ENCODE results near the gene PAMR1.

PAMR1 gene

GRCh38 chr11:35500744-35501143, 24.7 kb downstream of the PAMR1 start:
- no peak for DNase-seq (ENCODE audit: low spot score)

- no peak for DNase-seq (ENCODE audit: low spot score)
Measured at GRCh38 chr11:35496416-35496815, 29.0 kb downstream of the PAMR1 start.

GRCh38 chr11:35494957-35495490, 30.4 kb downstream of the PAMR1 start:
- DNase-seq (ENCODE audit: low spot score) = no peak

- DNase-seq (ENCODE audit: low spot score) = no peak
Measured at GRCh38 chr11:35491231-35491871, 34.1 kb downstream of the PAMR1 start.

- DNase-seq (ENCODE audit: low spot score) = no peak
Measured at GRCh38 chr11:35488117-35488516, 37.3 kb downstream of the PAMR1 start.

- no peak for DNase-seq (ENCODE audit: low spot score)
Measured at GRCh38 chr11:35487532-35488078, 37.8 kb downstream of the PAMR1 start.

GRCh38 chr11:35486934-35487333, 38.5 kb downstream of the PAMR1 start:
- DNase-seq (ENCODE audit: low spot score) = no peak

- no peak for DNase-seq (ENCODE audit: low spot score)
Measured at GRCh38 chr11:35486446-35486845, 39.0 kb downstream of the PAMR1 start.

GRCh38 chr11:35485656-35486322, 39.6 kb downstream of the PAMR1 start:
- peak; percentile 71 for DNase-seq (ENCODE audit: low spot score)

GRCh38 chr11:35484435-35484834, 41.0 kb downstream of the PAMR1 start:
- DNase-seq (ENCODE audit: low spot score) = no peak

GRCh38 chr11:35483131-35483820, 42.1 kb downstream of the PAMR1 start:
- no peak for DNase-seq (ENCODE audit: low spot score)

- no peak for DNase-seq (ENCODE audit: low spot score)
Measured at GRCh38 chr11:35479731-35480130, 45.7 kb downstream of the PAMR1 start.

GRCh38 chr11:35478471-35479091, 46.8 kb downstream of the PAMR1 start:
- DNase-seq (ENCODE audit: low spot score) = no peak

GRCh38 chr11:35477901-35478300, 47.5 kb downstream of the PAMR1 start:
- DNase-seq (ENCODE audit: low spot score) = no peak

- DNase-seq (ENCODE audit: low spot score) = no peak
Measured at GRCh38 chr11:35474688-35475087, 50.7 kb downstream of the PAMR1 start.

GRCh38 chr11:35473795-35474374, 51.5 kb downstream of the PAMR1 start:
- no peak for DNase-seq (ENCODE audit: low spot score)

- no peak for DNase-seq (ENCODE audit: low spot score)
Measured at GRCh38 chr11:35470616-35471015, 54.8 kb downstream of the PAMR1 start.

GRCh38 chr11:35466058-35466457, 59.4 kb downstream of the PAMR1 start:
- DNase-seq (ENCODE audit: low spot score) = no peak

- DNase-seq (ENCODE audit: low spot score) = no peak
Measured at GRCh38 chr11:35464308-35464707, 61.1 kb downstream of the PAMR1 start.

- no peak for DNase-seq (ENCODE audit: low spot score)
Measured at GRCh38 chr11:35463331-35463751, 62.1 kb downstream of the PAMR1 start.

- no peak for DNase-seq (ENCODE audit: low spot score)
Measured at GRCh38 chr11:35461917-35462538, 63.4 kb downstream of the PAMR1 start.
